Loucy (cell line): Measurements from ENCODE around the gene THADA.
A peak's percentile ranks its signal among the peaks of the same experiment; 100 is the strongest.

Experiments used
- H2AFZ ChIP-seq: fragments of 200-600 bp; sonication (generic); 2 replicates; pipeline ENCODE4 v1.6.0; 2016; ENCODE audit warnings: antibody characterized with exemption, mild to moderate bottlenecking, low read length, moderate library complexity
- H3F3A ChIP-seq: fragments of 200-600 bp; 2 replicates; pipeline ENCODE4 v1.6.0; 2016; ENCODE audit warnings: antibody characterized with exemption, low read depth, mild to moderate bottlenecking
- H3K27me3 ChIP-seq: fragments of 200-600 bp; sonication (generic); 2 replicates; pipeline ENCODE4 v1.6.1; 2014; ENCODE audit warnings: low read length, mild to moderate bottlenecking; ENCODE audit not compliant: insufficient read depth, poor library complexity, severe bottlenecking
- H3K36me3 ChIP-seq: fragments of 200-600 bp; sonication (generic); 2 replicates; pipeline ENCODE4 v1.6.1; 2016; ENCODE audit warnings: low read length; ENCODE audit not compliant: insufficient read depth
- H3K4me1 ChIP-seq: fragments of 200-600 bp; sonication (generic); 2 replicates; pipeline ENCODE4 v1.5.1; 2014; ENCODE audit warnings: low read length, mild to moderate bottlenecking; ENCODE audit not compliant: insufficient read depth, poor library complexity, severe bottlenecking
- H3K4me2 ChIP-seq: fragments of 200-600 bp; sonication (generic); 2 replicates; pipeline ENCODE4 v1.6.0; 2014; ENCODE audit warnings: antibody characterized with exemption, low read length, low read depth, mild to moderate bottlenecking; ENCODE audit not compliant: poor library complexity, severe bottlenecking
- H3K4me3 ChIP-seq: fragments of 200-600 bp; sonication (generic); 2 replicates; pipeline ENCODE4 v1.5.1; 2014; ENCODE audit warnings: low read length, mild to moderate bottlenecking, mixed read lengths; ENCODE audit not compliant: poor library complexity, severe bottlenecking
- H3K79me2 ChIP-seq: fragments of 200-600 bp; sonication (generic); 2 replicates; pipeline ENCODE4 v1.6.1; 2014; ENCODE audit warnings: low read length; ENCODE audit not compliant: insufficient read depth
- H3K9ac ChIP-seq: fragments of 200-600 bp; sonication (generic); 2 replicates; pipeline ENCODE4 v1.6.0; 2014; ENCODE audit warnings: mild to moderate bottlenecking, low read depth, low read length, moderate library complexity; ENCODE audit not compliant: poor library complexity, severe bottlenecking
- H3K9me2 ChIP-seq: fragments of 200-600 bp; sonication (generic); replicated peaks from 2 replicates; pipeline ENCODE4 v1.6.1; 2016; ENCODE audit warnings: low read depth, low read length, mixed read lengths
- H3K9me3 ChIP-seq: fragments of 200-600 bp; sonication (generic); 2 replicates; pipeline ENCODE4 v1.6.1; 2014; ENCODE audit warnings: mild to moderate bottlenecking, antibody characterized with exemption, low read length, low read depth; ENCODE audit not compliant: insufficient read depth
- H4K20me1 ChIP-seq: fragments of 200-600 bp; sonication (generic); 2 replicates; pipeline ENCODE4 v1.6.0; 2014; ENCODE audit warnings: antibody characterized with exemption, low read length, mild to moderate bottlenecking; ENCODE audit not compliant: insufficient read depth, poor library complexity, severe bottlenecking
- CTCF ChIP-seq: fragments of 200-600 bp; sonication (generic); conservative IDR thresholded peaks from 2 replicates; pipeline ENCODE4 v1.5.1; 2014; ENCODE audit warnings: mild to moderate bottlenecking, antibody characterized with exemption, low read length
- EZH2phosphoT487 ChIP-seq: fragments of 200-600 bp; IDR thresholded peaks from 2 replicates; pipeline ENCODE4 v1.6.1; 2018; ENCODE audit warnings: antibody characterized with exemption, mild to moderate bottlenecking, moderate library complexity, borderline replicate concordance

Gene THADA

GRCh38 chr2:43196768-43197587 lies 398.9 kb downstream of the THADA start:
- H2AFZ ChIP-seq: peak overlapping the region; percentile 38; the same call in 1 of the 2 replicates
- peaks cover 75% of the 10 kb centered on the region for H3K4me1 ChIP-seq
- no peaks in the 10 kb centered on the region for H3K9me2 ChIP-seq
- H3K9ac ChIP-seq: peak overlapping the region; percentile 48
- H3K36me3 ChIP-seq: no peaks in the 10 kb centered on the region
- H3F3A ChIP-seq: peaks cover 9% of the 10 kb centered on the region
- peaks cover 19% of the 10 kb centered on the region for H3K79me2 ChIP-seq
- TF ChIP-seq CTCF: no peak
- no peak for TF ChIP-seq EZH2phosphoT487
- peak overlapping the region; percentile 24 for H3K4me2 ChIP-seq
- H3K9me3 ChIP-seq: no peaks in the 10 kb centered on the region
- no peaks in the 10 kb centered on the region for H4K20me1 ChIP-seq
- no peaks in the 10 kb centered on the region for H3K27me3 ChIP-seq
- no peak overlapping the region for H3K4me3 ChIP-seq

GRCh38 chr2:43194121-43194869 lies 401.5 kb downstream of the THADA start:
- Histone ChIP-seq H3K27me3 (no peaks in the 10 kb centered on the region), H3K9ac (peak overlapping the region; percentile 97), H3K9me3 (no peaks in the 10 kb centered on the region), H2AFZ (peak overlapping the region; percentile 28; the same call in 1 of the 2 replicates), H3F3A (peaks cover 9% of the 10 kb centered on the region), H3K4me3 (peak overlapping the region; percentile 79), H3K79me2 (peaks cover 19% of the 10 kb centered on the region), H3K9me2 (no peaks in the 10 kb centered on the region), H3K4me2 (peak overlapping the region; percentile 100), H4K20me1 (no peaks in the 10 kb centered on the region), H3K4me1 (peaks cover 48% of the 10 kb centered on the region), H3K36me3 (no peaks in the 10 kb centered on the region)
- TF ChIP-seq CTCF (no peak), EZH2phosphoT487 (no peak)

GRCh38 chr2:43193652-43194120 lies 402.2 kb downstream of the THADA start:
- peak overlapping the region; percentile 97 for H3K9ac ChIP-seq
- H3K79me2 ChIP-seq: peaks cover 19% of the 10 kb centered on the region
- H3K9me3 ChIP-seq: no peaks in the 10 kb centered on the region
- H3F3A ChIP-seq: peaks cover 9% of the 10 kb centered on the region
- H2AFZ ChIP-seq: no peak overlapping the region
- peaks cover 46% of the 10 kb centered on the region for H3K4me1 ChIP-seq
- no peak for TF ChIP-seq CTCF
- TF ChIP-seq EZH2phosphoT487: no peak
- H3K36me3 ChIP-seq: no peaks in the 10 kb centered on the region
- no peaks in the 10 kb centered on the region for H4K20me1 ChIP-seq
- H3K9me2 ChIP-seq: no peaks in the 10 kb centered on the region
- peak overlapping the region; percentile 100 for H3K4me2 ChIP-seq
- H3K4me3 ChIP-seq: peak overlapping the region; percentile 79
- no peaks in the 10 kb centered on the region for H3K27me3 ChIP-seq
